Central memory CD8-positive, alpha-beta T cell (primary cell): ENCODE results near the gene DPEP3.
A peak's percentile ranks its signal among the peaks of the same experiment; 100 is the strongest.
"Not testable (repeated sequence)": the region's sequence is repeated elsewhere in the genome, so short reads cannot be mapped to it uniquely, and the experiment has no call there.

Experiments used
- ATAC-seq: fragments of 150-1000 bp; cut with Tn5 transposase; replicated peaks from 2 replicates; pipeline ENCODE4 v1.10.0; 2022; ENCODE audit warnings: mild to moderate bottlenecking, moderate FRiP score, moderate number of reproducible peaks; ENCODE audit not compliant: poor library complexity, severe bottlenecking; ENCODE audit errors: extremely low read depth
- DNase-seq, 2 donors: peaks; one replicate each; pipeline ENCODE4 v3.0.0; 2021; ENCODE audit warnings: low spot score in 2 of 2
- H3K27ac Mint-ChIP-seq: one replicate; pipeline ENCODE4 v1.8.0; 2022; ENCODE audit warnings: low read depth, mild to moderate bottlenecking, moderate library complexity, mixed read lengths
- H3K27me3 Mint-ChIP-seq: one replicate; pipeline ENCODE4 v1.8.0; 2022; ENCODE audit warnings: mixed read lengths
- H3K36me3 Mint-ChIP-seq: one replicate; pipeline ENCODE4 v1.8.0; 2022; ENCODE audit warnings: mild to moderate bottlenecking, moderate library complexity, mixed read lengths; ENCODE audit not compliant: insufficient read depth
- H3K4me1 Mint-ChIP-seq: one replicate; pipeline ENCODE4 v1.8.0; 2022; ENCODE audit warnings: mixed read lengths
- H3K4me3 Mint-ChIP-seq: one replicate; pipeline ENCODE4 v1.8.0; 2022; ENCODE audit warnings: mild to moderate bottlenecking, moderate library complexity, mixed read lengths
- H3K9me3 Mint-ChIP-seq: one replicate; pipeline ENCODE4 v1.8.0; 2022; ENCODE audit warnings: mixed read lengths

DPEP3 gene

GRCh38 chr16:67944690-67945391 lies 35.5 kb downstream of the DPEP3 start:
- Mint-ChIP-seq H3K27ac (no peak overlapping the region), H3K4me1 (peaks cover 16% of the 10 kb centered on the region), H3K27me3 (no peaks in the 10 kb centered on the region), H3K9me3 (no peaks in the 10 kb centered on the region), H3K36me3 (peaks cover 13% of the 10 kb centered on the region), H3K4me3 (no peak overlapping the region)
- no peak for ATAC-seq
- no peak for DNase-seq

- Mint-ChIP-seq H3K4me1 (peaks cover 19% of the 10 kb centered on the region), H3K4me3 (no peak within 1 kb of the TSS), H3K27ac (no peak within 1 kb of the TSS), H3K9me3 (no peaks in the 10 kb centered on the region), H3K27me3 (no peaks in the 10 kb centered on the region), H3K36me3 (peaks cover 11% of the 10 kb centered on the region)
- no peak for DNase-seq
- no peak for ATAC-seq
Measured at GRCh38 chr16:67943619-67944504, 36.4 kb downstream of the DPEP3 start, which contains the start of gene LCAT. Gene LCAT (minus strand): TSS chr16:67944120. CDS start chr16:67944101, 19 bp downstream.

DNA sequence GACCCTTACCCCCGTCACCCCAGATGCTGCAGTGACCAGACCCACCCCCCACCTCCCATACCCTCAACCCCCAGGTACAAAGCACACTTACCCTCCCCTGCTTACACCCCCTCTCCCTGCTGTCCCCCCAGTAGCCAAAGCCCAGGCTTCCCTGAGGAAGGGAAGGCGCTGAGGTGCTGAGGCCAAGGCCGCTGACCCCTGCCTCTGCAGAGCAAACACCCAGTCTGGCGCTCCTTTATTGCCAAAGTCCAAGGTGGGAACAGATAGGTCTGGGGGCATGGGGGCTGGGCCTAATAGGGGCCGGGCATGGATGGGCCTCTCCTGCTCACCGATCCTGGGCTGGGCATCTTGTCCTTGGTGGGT lies 37.1 kb downstream of the DPEP3 start:
- H3K9me3 Mint-ChIP-seq: no peaks in the 10 kb centered on the region
- H3K4me3 Mint-ChIP-seq: no peak overlapping the region
- peaks cover 11% of the 10 kb centered on the region for H3K36me3 Mint-ChIP-seq
- DNase-seq (no peak), ATAC-seq (no peak)
- H3K27me3 Mint-ChIP-seq: no peaks in the 10 kb centered on the region
- H3K27ac Mint-ChIP-seq: no peak overlapping the region
- peaks cover 19% of the 10 kb centered on the region for H3K4me1 Mint-ChIP-seq

DNA sequence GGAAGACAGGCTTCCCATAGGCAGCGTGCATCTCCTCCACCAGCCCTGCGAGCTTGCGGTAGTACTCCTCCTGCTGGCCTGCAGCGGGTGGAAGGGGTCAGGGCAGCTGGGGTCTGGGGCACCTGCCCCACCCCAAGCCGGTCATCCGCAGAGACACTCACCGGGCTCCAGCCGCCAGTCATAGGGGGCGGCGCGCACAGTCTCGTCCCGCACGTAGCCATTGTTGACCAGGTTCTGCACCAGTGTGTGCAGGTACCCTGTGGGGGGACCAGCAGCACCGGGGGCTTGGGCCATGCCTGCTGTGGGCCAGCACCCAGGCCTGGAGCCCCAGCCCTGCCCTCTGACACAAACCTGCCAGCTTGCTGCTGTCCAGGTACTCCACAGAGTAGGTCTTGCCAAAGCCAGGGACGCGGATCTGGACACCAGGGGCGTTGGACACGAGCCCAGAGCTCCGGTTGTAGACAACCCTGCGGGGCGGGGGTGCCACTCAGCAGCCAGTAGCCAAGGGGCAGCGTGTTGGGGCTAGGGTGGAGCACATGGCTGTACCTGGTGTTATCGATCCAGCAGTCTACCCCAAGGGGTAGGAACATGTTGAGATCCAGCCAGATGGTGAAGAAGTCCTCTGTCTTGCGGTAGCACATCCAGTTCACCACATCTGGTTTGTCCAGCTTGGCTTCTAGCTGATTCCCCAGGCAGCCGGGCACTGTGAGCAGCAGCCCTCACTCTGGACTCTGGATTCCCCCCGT lies 37.6 kb downstream of the DPEP3 start:
- H3K9me3 Mint-ChIP-seq: no peaks in the 10 kb centered on the region
- H3K27ac Mint-ChIP-seq: peak overlapping the region; percentile 77
- no peak overlapping the region for H3K4me3 Mint-ChIP-seq
- no peak for ATAC-seq
- H3K4me1 Mint-ChIP-seq: peaks cover 19% of the 10 kb centered on the region
- peaks cover 10% of the 10 kb centered on the region for H3K36me3 Mint-ChIP-seq
- DNase-seq: no peak
- H3K27me3 Mint-ChIP-seq: no peaks in the 10 kb centered on the region

DNA sequence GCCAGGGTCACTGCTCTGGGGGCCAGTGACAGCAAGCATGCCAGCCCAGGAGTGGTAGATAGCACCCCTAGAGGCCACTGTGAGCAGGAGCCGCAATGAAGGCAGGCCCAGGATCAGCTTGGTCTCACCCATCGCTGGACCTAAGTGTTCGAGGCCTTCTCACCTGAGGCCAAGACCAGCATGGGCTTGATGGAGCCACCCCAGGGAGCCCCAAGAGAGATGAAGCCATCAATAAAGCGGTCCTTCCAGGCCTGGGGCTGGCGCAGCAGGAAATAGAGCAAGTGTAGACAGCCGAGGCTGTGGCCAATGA lies 38.1 kb downstream of the DPEP3 start:
- DNase-seq (no peak), ATAC-seq (peak; percentile 45)
- H3K4me3 Mint-ChIP-seq: no peak overlapping the region

GRCh38 chr16:67941469-67942199 lies 38.7 kb downstream of the DPEP3 start:
- no peaks in the 10 kb centered on the region for H3K9me3 Mint-ChIP-seq
- H3K4me3 Mint-ChIP-seq: no peak overlapping the region
- peaks cover 8% of the 10 kb centered on the region for H3K36me3 Mint-ChIP-seq
- ATAC-seq (no peak), DNase-seq (no peak)
- peaks cover 29% of the 10 kb centered on the region for H3K4me1 Mint-ChIP-seq
- H3K27me3 Mint-ChIP-seq: no peaks in the 10 kb centered on the region
- H3K27ac Mint-ChIP-seq: peak overlapping the region; percentile 77

More for the DNA sequence above, 38.1 kb downstream of the DPEP3 start:
- Mint-ChIP-seq H3K4me1 (peaks cover 24% of the 10 kb centered on the region), H3K27ac (peak overlapping the region; percentile 77), H3K27me3 (no peaks in the 10 kb centered on the region), H3K36me3 (peaks cover 9% of the 10 kb centered on the region), H3K9me3 (no peaks in the 10 kb centered on the region)

GRCh38 chr16:67940446-67941089 lies 39.7 kb downstream of the DPEP3 start:
- Mint-ChIP-seq H3K4me3 (peak overlapping the region; percentile 46), H3K4me1 (peaks cover 33% of the 10 kb centered on the region), H3K27ac (peak overlapping the region; percentile 88), H3K36me3 (peaks cover 16% of the 10 kb centered on the region), H3K27me3 (no peaks in the 10 kb centered on the region), H3K9me3 (no peaks in the 10 kb centered on the region)
- ATAC-seq: no peak
- no peak for DNase-seq

DNA sequence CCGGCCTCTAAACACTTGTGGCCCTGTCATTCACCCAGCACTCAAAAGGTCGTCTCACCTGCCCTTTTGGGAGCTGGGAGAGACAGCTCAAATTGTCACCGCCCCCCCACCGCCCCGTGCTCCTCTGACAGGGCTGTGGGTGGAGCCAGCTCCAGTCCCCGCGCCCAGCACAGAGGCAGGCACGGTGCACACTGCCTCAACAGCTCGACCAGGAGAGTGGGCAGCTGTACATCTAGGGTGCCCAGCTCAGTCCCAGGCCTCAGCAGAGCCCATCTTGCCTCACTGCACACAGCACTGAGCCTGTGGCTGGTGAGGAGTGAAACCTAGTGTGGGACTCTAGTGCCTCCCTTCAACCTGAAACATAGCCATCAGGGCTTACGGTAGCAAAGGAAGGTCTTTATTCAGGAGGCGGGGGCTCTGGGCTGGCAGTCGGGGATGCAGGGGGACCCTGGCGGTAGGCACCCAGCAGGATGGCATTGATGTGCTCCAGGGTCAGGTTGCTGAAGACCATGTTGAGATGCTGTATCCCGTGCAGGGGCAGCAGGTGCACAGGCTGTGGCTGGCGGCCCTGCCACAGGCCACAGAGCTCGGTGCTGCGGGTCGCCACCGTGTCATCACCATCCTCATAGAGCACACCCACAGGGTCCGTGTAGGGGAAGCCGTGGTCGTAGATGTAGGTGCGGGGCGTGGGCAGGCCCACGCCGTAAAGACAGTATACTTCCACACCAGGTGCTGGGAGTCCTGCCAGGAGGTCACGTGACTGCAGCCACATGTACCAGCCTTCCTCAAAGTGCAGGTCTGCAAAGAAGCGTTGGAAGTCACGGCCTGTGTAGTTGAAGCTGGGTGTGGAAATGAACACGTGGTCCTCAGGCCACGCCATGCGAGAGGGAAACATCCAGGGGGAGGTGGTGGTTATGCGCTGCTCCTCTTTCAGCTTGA lies 40.5 kb downstream of the DPEP3 start:
- ATAC-seq (no peak), DNase-seq (no peak)
- H3K27ac Mint-ChIP-seq: peak overlapping the region; percentile 88
- no peaks in the 10 kb centered on the region for H3K27me3 Mint-ChIP-seq
- peaks cover 22% of the 10 kb centered on the region for H3K36me3 Mint-ChIP-seq
- peak overlapping the region; percentile 46 for H3K4me3 Mint-ChIP-seq
- H3K4me1 Mint-ChIP-seq: peaks cover 41% of the 10 kb centered on the region
- H3K9me3 Mint-ChIP-seq: no peaks in the 10 kb centered on the region

DNA sequence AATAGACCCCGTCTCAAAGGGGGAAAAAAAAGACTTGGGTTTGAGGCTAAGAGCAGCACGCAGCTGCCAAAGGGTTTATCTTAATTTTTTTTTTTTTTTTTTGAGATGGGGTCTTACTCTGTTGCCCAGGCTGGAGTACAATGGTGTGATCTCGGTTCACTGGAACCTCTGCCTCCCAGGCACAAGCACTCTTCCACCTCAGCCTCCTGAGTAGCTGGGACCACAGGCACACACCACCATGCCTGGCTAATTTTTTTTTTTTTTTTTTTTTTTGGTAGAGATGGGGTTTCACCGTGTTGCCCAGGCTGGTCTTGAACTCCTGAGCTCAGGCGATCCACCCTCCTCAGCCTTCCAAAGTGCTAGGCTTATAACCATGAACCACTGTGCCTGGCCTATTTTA lies 42.6 kb downstream of the DPEP3 start:
- H3K27me3 Mint-ChIP-seq, ATAC-seq, DNase-seq, H3K9me3 Mint-ChIP-seq: not testable (repeated sequence)
- H3K36me3 Mint-ChIP-seq: peaks cover 38% of the 10 kb centered on the region
- peak overlapping the region; percentile 100 for H3K4me3 Mint-ChIP-seq
- peak overlapping the region; percentile 93 for H3K27ac Mint-ChIP-seq
- H3K4me1 Mint-ChIP-seq: peaks cover 50% of the 10 kb centered on the region

DNA sequence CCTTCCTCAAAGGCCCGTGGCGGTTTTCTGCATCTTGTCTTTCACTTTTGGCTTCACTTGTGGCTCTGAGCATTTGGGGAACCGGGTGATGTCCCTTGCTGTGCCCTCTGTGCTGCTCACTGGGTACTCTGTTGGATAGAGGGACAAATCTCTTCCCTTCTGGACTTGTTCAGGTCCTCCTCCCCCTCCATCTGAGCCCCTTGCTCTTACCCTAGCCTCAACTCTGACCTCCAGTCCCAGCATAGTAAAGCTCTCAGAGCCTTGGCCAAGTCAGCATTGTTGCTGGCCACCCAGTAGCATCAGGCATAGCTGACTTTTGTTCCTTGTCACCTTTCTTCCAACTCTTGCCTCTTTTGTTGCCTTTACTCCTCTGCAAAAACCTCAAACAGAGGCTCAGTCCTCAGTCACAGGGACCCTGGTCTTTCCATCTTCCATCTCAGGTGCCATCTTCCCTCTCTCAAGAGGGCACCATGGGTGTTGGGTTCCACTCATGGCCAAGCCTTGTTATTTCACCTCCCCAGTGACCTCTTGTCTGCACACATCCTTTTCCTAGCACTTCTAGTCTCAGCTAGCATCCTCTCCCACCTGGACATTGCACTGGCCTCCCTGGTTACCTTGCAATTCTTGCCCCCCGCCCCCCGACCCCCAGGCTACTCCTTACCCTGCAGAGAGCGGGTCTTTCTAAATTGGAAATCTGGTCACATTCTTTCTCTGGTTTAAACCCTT lies 43.3 kb downstream of the DPEP3 start:
- Mint-ChIP-seq H3K36me3 (peaks cover 38% of the 10 kb centered on the region), H3K27me3 (no peaks in the 10 kb centered on the region), H3K9me3 (no peaks in the 10 kb centered on the region), H3K4me3 (peak overlapping the region; percentile 100), H3K27ac (peak overlapping the region; percentile 93), H3K4me1 (peaks cover 46% of the 10 kb centered on the region)
- DNase-seq: peak; percentile 52 to 68
- peak; percentile 47 for ATAC-seq
